MCF 10A (cell line): Measurements from ENCODE around the gene KRABD2.

ENCODE experiments used
- BruUV-seq: library from RNA; stranded (reverse); fragments of 400-500 nt; replicated peaks from 2 replicates; lab custom pipeline; 2021; lab: Mats Ljungman, UMichigan
- CTCF ChIA-PET: fragments of 300-600 bp; sonication (Branson Sonifier 250); formaldehyde crosslinking; extraction: SDS; loops from one replicate; lab custom pipeline; 2021; ENCODE audit warnings: antibody characterized with exemption, inconsistent platforms; lab: Yijun Ruan, JAX
- POLR2A ChIA-PET: fragments of 300-600, 350-650 bp; sonication (Branson Sonifier 250); formaldehyde crosslinking; extraction: SDS; loops from one replicate; lab custom pipeline; 2020; ENCODE audit warnings: antibody characterized with exemption, inconsistent platforms; lab: Yijun Ruan, JAX
- DNase-seq: peaks from one replicate; pipeline ENCODE4 v3.0.0-alpha.2; 2018; ENCODE audit not compliant: unreplicated experiment
- H3K27ac Mint-ChIP-seq: one replicate; pipeline ENCODE4 v1.8.0; 2022; ENCODE audit warnings: mild to moderate bottlenecking, low read depth, mixed read lengths; ENCODE audit not compliant: unreplicated experiment
- H3K27me3 Mint-ChIP-seq: one replicate; pipeline ENCODE4 v1.8.0; 2022; ENCODE audit warnings: mixed read lengths; ENCODE audit not compliant: insufficient read depth, unreplicated experiment
- H3K36me3 Mint-ChIP-seq: one replicate; pipeline ENCODE4 v1.8.0; 2022; ENCODE audit warnings: mild to moderate bottlenecking, moderate library complexity, mixed read lengths; ENCODE audit not compliant: insufficient read depth, unreplicated experiment
- H3K4me1 Mint-ChIP-seq: one replicate; pipeline ENCODE4 v1.8.0; 2022; ENCODE audit warnings: mixed read lengths; ENCODE audit not compliant: insufficient read depth, unreplicated experiment
- H3K4me3 Mint-ChIP-seq: one replicate; pipeline ENCODE4 v1.8.0; 2022; ENCODE audit warnings: mild to moderate bottlenecking, moderate library complexity, mixed read lengths; ENCODE audit not compliant: unreplicated experiment
- H3K9me3 Mint-ChIP-seq: one replicate; pipeline ENCODE4 v1.8.0; 2022; ENCODE audit warnings: mixed read lengths; ENCODE audit not compliant: unreplicated experiment
- CTCF ChIP-seq: fragments of 200-600 bp; IDR thresholded peaks from one replicate; pipeline ENCODE4 v1.8.0; 2022; ENCODE audit warnings: antibody characterized with exemption, mild to moderate bottlenecking; ENCODE audit not compliant: unreplicated experiment
- intact Hi-C: fragments of 100-400 bp; cut with micrococcal nuclease; formaldehyde crosslinking; loops from 2 replicates; pipeline ENCODE4 v1.14.1; 2022

Gene KRABD2

GRCh38 chr17:8419305-8419704 is 42.8 kb upstream of the KRABD2 start:
- no peak for TF ChIP-seq CTCF
- CTCF ChIA-PET: interaction anchor here (0.6 to 3.2 kb wide), 3 partner anchors 10 to 689 kb away, joined by 3 to 28 read pairs (median 3); no protein-coding TSS in a partner anchor
- intact Hi-C loops: no loop called here
- Mint-ChIP-seq H3K9me3 (no peaks in the 10 kb centered on the region), H3K36me3 (no peaks in the 10 kb centered on the region), H3K4me1 (no peaks in the 10 kb centered on the region), H3K27ac (no peak overlapping the region), H3K27me3 (peaks cover 23% of the 10 kb centered on the region), H3K4me3 (no peak overlapping the region)
- DNase-seq: no peak
- no TSS peak for BruUV-seq
- POLR2A ChIA-PET: interaction anchor here (3.0 kb wide), 1 partner anchor 17 kb away, joined by 31 read pairs; the partner anchor contains the start of gene NDEL1

GRCh38 chr17:8418471-8418870 is 42.0 kb upstream of the KRABD2 start:
- intact Hi-C loops: no loop called here
- Mint-ChIP-seq H3K27me3 (peaks cover 23% of the 10 kb centered on the region), H3K27ac (no peak overlapping the region), H3K4me1 (no peaks in the 10 kb centered on the region), H3K9me3 (no peaks in the 10 kb centered on the region), H3K4me3 (no peak overlapping the region), H3K36me3 (no peaks in the 10 kb centered on the region)
- TF ChIP-seq CTCF: no peak
- DNase-seq: no peak
- POLR2A ChIA-PET: interaction anchor here (0.5 kb wide), 1 partner anchor 75 kb away, joined by 3 read pairs; no protein-coding TSS in a partner anchor
- CTCF ChIA-PET: no interaction called here
- no TSS peak for BruUV-seq

GRCh38 chr17:8417806-8418205 is 41.3 kb upstream of the KRABD2 start:
- intact Hi-C loops: no loop called here
- Mint-ChIP-seq H3K27me3 (peaks cover 23% of the 10 kb centered on the region), H3K9me3 (no peaks in the 10 kb centered on the region), H3K36me3 (no peaks in the 10 kb centered on the region), H3K4me3 (no peak overlapping the region), H3K4me1 (peaks cover 4% of the 10 kb centered on the region), H3K27ac (no peak overlapping the region)
- BruUV-seq: no TSS peak
- POLR2A ChIA-PET: interaction anchor here (0.5 to 1.3 kb wide), 3 partner anchors 18 to 385 kb away, joined by 3 to 5 read pairs (median 4); partner anchors contain the start of gene NDEL1
- DNase-seq: peak; percentile 37
- TF ChIP-seq CTCF: no peak
- CTCF ChIA-PET: interaction anchor here (0.7 kb wide), 1 partner anchor 19 kb away, joined by 4 read pairs; no protein-coding TSS in a partner anchor

GRCh38 chr17:8413938-8414337 is 37.4 kb upstream of the KRABD2 start:
- BruUV-seq: no TSS peak
- peaks cover 7% of the 10 kb centered on the region for H3K4me1 Mint-ChIP-seq
- intact Hi-C loops: no loop called here

More at GRCh38 chr17:8413938-8414337, 37.4 kb upstream of the KRABD2 start:
- no peak for DNase-seq
- Mint-ChIP-seq H3K9me3 (no peaks in the 10 kb centered on the region), H3K27ac (no peak overlapping the region), H3K4me3 (no peak overlapping the region), H3K36me3 (no peaks in the 10 kb centered on the region), H3K27me3 (peaks cover 23% of the 10 kb centered on the region)
- no peak for TF ChIP-seq CTCF
- CTCF ChIA-PET: no interaction called here
- POLR2A ChIA-PET: interaction anchor here (0.7 to 5.1 kb wide), 3 partner anchors 22 to 52 kb away, joined by 3 to 54 read pairs (median 3); partner anchors contain the start of gene NDEL1
